ENCODE data around the gene GATM. TPM values are rescaled to one million over a fixed set of nuclear protein-coding genes. Genes with fewer than 3 reads are reported as not detected.

Gene GATM
- total and polyA plus RNA-seq, 2 donors (not counting 1 experiment from before 2014, with no cell fraction given), result 0.07 to 0.17 TPM

DNA sequence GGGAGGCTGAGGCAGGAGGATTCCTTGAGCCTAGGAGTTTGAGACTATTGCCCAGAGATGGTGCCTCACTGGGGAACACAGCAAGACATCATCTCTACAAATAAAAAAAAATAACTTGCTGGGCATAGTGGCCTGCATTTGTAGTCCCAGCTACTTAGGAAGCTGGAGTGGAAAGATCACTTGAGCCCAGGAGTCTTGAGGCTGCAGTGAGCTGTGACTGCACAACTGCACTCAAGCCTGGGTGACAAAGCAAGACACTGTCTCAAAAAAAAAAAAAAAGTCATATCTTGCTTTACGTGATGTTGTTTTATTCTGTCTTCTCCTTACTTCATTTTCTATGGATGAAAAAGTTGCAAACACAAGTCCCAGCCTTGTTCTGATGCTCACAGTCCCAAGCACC is 14.1 kb downstream of the GATM start:
- Histone ChIP-seq H2AFZ (ENCODE audit: low read length) (no peak overlapping the region), H3K9me3 (ENCODE audit: control insufficient read depth, insufficient read depth, low read depth, low read length) (no peaks in the 10 kb centered on the region)

DNA sequence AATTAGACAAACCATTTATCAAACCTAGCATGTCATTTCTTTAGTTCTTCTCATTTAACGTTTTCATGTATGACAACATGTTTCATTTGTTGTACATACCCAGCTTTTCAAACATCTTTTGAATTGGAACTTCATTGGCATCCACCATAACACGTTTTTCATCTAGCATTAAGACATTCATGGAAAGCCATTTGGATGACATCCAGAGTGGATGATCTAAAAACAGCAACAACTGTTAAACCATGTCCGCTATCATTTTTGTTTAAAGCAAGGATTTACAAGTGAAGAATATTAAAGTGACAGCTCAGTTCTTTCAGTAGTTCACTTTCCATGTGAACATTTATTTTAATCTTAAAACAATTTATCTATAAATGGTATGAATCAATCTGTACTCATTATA is 14.5 kb downstream of the GATM start:
- no peak for DNase-seq (ENCODE audit: low read depth in 2 of 2)
- no peak overlapping the region for H3K4me3 ChIP-seq (replicated peaks in 1 of 4; ENCODE audit: control extremely low read depth in 1 of 4, insufficient read depth in 1 of 4, low read depth in 3 of 4, low read length in 4 of 4)
- no peaks in the 10 kb centered on the region for H3K27me3 ChIP-seq (ENCODE audit: control insufficient read depth, insufficient read depth, low read length)
- no peaks in the 10 kb centered on the region for H3K9me3 ChIP-seq (ENCODE audit: control insufficient read depth, insufficient read depth, low read depth, low read length)
- H3K4me1 ChIP-seq (ENCODE audit: control insufficient read depth, extremely low read depth, insufficient read depth, low read length), result no peaks in the 10 kb centered on the region
- H3K36me3 ChIP-seq (ENCODE audit: control insufficient read depth, insufficient read depth, low read length), result no peaks in the 10 kb centered on the region
- H3K27ac ChIP-seq (ENCODE audit: insufficient read depth, low read length), result no peak overlapping the region
- TF ChIP-seq, protein P1, sequence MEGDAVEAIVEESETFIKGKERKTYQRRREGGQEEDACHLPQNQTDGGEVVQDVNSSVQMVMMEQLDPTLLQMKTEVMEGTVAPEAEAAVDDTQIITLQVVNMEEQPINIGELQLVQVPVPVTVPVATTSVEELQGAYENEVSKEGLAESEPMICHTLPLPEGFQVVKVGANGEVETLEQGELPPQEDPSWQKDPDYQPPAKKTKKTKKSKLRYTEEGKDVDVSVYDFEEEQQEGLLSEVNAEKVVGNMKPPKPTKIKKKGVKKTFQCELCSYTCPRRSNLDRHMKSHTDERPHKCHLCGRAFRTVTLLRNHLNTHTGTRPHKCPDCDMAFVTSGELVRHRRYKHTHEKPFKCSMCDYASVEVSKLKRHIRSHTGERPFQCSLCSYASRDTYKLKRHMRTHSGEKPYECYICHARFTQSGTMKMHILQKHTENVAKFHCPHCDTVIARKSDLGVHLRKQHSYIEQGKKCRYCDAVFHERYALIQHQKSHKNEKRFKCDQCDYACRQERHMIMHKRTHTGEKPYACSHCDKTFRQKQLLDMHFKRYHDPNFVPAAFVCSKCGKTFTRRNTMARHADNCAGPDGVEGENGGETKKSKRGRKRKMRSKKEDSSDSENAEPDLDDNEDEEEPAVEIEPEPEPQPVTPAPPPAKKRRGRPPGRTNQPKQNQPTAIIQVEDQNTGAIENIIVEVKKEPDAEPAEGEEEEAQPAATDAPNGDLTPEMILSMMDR (conservative IDR thresholded peaks at IDR 0.05 in 1 of 2, IDR thresholded peaks at IDR 0.05 in 1 of 2; ENCODE audit: low read depth in 1 of 2, low read length in 2 of 2), result no peak
- TF ChIP-seq EZH2 (IDR thresholded peaks at IDR 0.05; ENCODE audit: low read length, missing control alignments), result no peak
- no peak overlapping the region for H3K4me2 ChIP-seq (ENCODE audit: extremely low read depth, insufficient read depth, low read length)
- H2AFZ ChIP-seq (ENCODE audit: low read length), result no peak overlapping the region
- no peak overlapping the region for H3K9ac ChIP-seq (ENCODE audit: insufficient read depth, low read length)
- no peaks in the 10 kb centered on the region for H4K20me1 ChIP-seq (ENCODE audit: control insufficient read depth, extremely low read depth, insufficient read depth, low read length)
- H3K79me2 ChIP-seq (ENCODE audit: control insufficient read depth, insufficient read depth, low read length), result no peaks in the 10 kb centered on the region

More for the DNA sequence above, 14.1 kb downstream of the GATM start:
- no peaks in the 10 kb centered on the region for H3K27me3 ChIP-seq (ENCODE audit: control insufficient read depth, insufficient read depth, low read length)
- no peaks in the 10 kb centered on the region for H3K36me3 ChIP-seq (ENCODE audit: control insufficient read depth, insufficient read depth, low read length)
- no peak for DNase-seq (ENCODE audit: low read depth in 2 of 2)
- no peaks in the 10 kb centered on the region for H4K20me1 ChIP-seq (ENCODE audit: control insufficient read depth, extremely low read depth, insufficient read depth, low read length)
- no peaks in the 10 kb centered on the region for H3K79me2 ChIP-seq (ENCODE audit: control insufficient read depth, insufficient read depth, low read length)
- no peak overlapping the region for H3K9ac ChIP-seq (ENCODE audit: insufficient read depth, low read length)
- H3K4me2 ChIP-seq (ENCODE audit: extremely low read depth, insufficient read depth, low read length), result no peak overlapping the region
- TF ChIP-seq EZH2 (IDR thresholded peaks at IDR 0.05; ENCODE audit: low read length, missing control alignments), result no peak
- TF ChIP-seq, protein P1 (conservative IDR thresholded peaks at IDR 0.05 in 1 of 2, IDR thresholded peaks at IDR 0.05 in 1 of 2; ENCODE audit: low read depth in 1 of 2, low read length in 2 of 2), result no peak
- H3K27ac ChIP-seq (ENCODE audit: insufficient read depth, low read length), result no peak overlapping the region
- H3K4me1 ChIP-seq (ENCODE audit: control insufficient read depth, extremely low read depth, insufficient read depth, low read length), result no peaks in the 10 kb centered on the region
- no peak overlapping the region for H3K4me3 ChIP-seq (replicated peaks in 1 of 4; ENCODE audit: control extremely low read depth in 1 of 4, insufficient read depth in 1 of 4, low read depth in 3 of 4, low read length in 4 of 4)

DNA sequence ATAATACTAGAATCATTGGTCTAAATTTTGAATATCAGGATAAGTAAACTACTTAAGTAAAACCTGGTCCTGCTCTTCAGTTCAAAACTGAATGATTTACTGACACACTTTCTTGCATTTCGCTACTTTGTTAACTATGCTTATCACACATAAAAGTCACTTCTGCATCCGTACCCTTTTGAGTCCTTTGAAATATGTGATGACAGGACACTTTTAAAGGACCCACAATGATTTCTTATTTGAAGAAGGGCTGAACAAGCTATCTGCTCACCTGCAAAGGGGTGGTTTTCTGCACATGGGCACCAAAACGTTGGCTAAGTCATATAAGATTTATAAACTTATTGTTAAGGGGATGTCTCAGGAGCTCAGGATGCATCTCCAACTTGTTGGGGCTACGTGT is 15.0 kb downstream of the GATM start:
- no peak for TF ChIP-seq EZH2 (IDR thresholded peaks at IDR 0.05; ENCODE audit: low read length, missing control alignments)
- TF ChIP-seq, protein P1 (conservative IDR thresholded peaks at IDR 0.05 in 1 of 2, IDR thresholded peaks at IDR 0.05 in 1 of 2; ENCODE audit: low read depth in 1 of 2, low read length in 2 of 2), result no peak
- Histone ChIP-seq H4K20me1 (ENCODE audit: control insufficient read depth, extremely low read depth, insufficient read depth, low read length) (no peaks in the 10 kb centered on the region), H2AFZ (ENCODE audit: low read length) (no peak overlapping the region), H3K27me3 (ENCODE audit: control insufficient read depth, insufficient read depth, low read length) (no peaks in the 10 kb centered on the region), H3K27ac (ENCODE audit: insufficient read depth, low read length) (no peak overlapping the region), H3K4me2 (ENCODE audit: extremely low read depth, insufficient read depth, low read length) (no peak overlapping the region), H3K4me3 (replicated peaks in 1 of 4; ENCODE audit: control extremely low read depth in 1 of 4, insufficient read depth in 1 of 4, low read depth in 3 of 4, low read length in 4 of 4) (no peak overlapping the region), H3K9ac (ENCODE audit: insufficient read depth, low read length) (no peak overlapping the region), H3K79me2 (ENCODE audit: control insufficient read depth, insufficient read depth, low read length) (no peaks in the 10 kb centered on the region), H3K36me3 (ENCODE audit: control insufficient read depth, insufficient read depth, low read length) (no peaks in the 10 kb centered on the region), H3K4me1 (ENCODE audit: control insufficient read depth, extremely low read depth, insufficient read depth, low read length) (no peaks in the 10 kb centered on the region), H3K9me3 (ENCODE audit: control insufficient read depth, insufficient read depth, low read depth, low read length) (no peaks in the 10 kb centered on the region)
- DNase-seq (ENCODE audit: low read depth in 2 of 2), result no peak
